Stimulated activated CD8-positive, alpha-beta memory T cell treated with anti-CD3 and anti-CD28 coated beads, Interleukin-15, amount 100 ng/mL, for 4 hours (primary cell): ENCODE results near the gene SMAD1.

Experiments
- DNase-seq, 2 donors: peaks; one replicate each; pipeline ENCODE4 v3.0.0-alpha.2; 2020; ENCODE audit warnings: low read depth in 2 of 2

SMAD1 gene

DNA sequence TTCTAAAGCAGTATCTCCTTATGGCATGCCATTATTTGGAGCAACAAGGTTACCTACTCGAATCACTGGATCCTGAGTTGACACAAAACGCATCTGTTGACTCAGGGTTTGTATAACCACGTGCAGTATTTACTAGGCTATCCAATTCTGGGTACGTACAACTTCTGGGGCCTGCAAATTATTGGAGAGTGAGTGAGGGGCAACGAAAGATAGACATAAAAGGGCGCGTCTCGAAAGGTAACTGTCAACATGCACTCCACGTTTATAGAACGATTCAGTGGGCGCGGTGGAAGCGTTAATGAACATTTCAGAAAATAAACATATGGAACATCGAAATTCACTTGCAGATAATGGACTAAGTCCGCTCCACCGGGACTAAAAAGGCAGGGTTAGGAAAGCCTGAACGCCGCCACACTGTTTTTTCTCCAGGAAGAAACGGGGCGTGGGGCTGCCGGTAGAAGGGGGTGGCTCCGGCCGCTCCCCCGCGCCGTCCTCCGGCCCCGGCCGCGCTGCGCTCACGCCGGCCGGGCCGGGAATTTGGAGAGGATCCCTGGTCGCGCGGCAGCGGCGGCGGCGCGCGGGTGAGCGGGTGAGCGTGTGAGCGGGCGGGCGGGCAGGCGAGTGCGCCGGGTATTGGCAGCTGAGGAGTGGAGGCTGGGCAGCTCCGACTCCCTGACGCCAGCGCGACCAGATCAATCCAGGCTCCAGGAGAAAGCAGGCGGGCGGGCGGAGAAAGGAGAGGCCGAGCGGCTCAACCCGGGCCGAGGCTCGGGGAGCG is at the start of gene SMAD1:
Gene SMAD1, plus strand, starts transcription at position 690 of the 778 bp plus-strand sequence. CDS start 32,761 bp downstream, outside the sequence.
- peak in 1 of 2 donors; percentile 2 for DNase-seq

DNA sequence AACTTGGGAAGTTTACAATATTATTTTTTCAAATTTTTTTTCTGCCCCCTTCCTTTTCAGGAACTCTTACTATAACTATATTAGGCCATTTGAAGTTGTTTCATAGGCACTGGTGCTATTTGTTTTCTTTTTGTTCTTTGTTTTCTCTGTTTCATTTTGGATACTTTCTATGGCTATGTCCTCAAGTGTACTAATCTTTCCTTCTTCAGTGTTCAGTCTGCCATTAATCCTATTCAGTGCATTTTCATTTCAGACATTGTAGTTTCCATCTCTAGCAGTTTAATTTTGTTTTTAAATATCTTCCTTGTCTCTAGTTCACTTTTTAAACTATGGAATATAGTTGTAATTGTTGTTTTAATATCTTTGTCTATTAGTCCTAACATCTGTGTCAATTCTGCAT is 48.0 kb upstream of the SMAD1 start:
- DNase-seq, result no peak

DNA sequence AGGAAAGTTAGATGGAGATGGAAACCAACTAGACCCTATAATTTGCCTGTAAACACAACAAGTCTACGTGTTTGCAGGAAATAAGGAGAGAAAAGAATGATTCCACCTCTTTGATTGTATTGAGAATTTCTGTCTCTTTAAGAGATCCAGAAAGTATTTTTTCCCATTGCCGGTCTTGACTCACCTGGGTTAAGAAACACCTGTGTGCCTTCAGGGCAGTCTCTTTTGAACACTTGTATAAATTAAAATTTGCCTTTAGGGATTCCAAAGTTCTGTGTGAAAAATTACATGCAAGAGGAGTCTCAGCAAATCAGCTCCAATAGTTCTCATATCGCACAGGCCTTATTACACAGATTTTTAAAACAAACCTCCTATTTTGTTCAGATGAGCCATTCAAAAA is 46.0 kb upstream of the SMAD1 start:
- no peak for DNase-seq

DNA sequence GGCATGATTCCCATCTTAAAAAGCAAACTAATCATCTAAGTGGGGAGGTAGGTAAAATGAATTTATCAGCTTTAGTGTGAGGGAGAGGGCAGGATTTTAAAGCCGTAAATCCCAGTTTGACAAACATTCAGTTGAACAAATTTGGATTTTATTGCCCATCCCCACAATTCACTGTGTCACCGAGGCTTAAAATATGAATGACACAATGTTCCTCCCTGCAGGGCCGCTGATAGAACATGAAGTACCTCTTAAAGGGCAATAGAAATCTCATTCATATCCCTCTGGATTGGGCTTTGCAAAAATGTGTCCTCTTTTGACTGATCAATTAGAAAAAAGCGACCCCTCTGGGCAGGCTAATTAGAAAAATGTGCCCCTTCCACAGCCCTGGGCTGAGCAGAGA is 45.5 kb upstream of the SMAD1 start:
- no peak for DNase-seq

DNA sequence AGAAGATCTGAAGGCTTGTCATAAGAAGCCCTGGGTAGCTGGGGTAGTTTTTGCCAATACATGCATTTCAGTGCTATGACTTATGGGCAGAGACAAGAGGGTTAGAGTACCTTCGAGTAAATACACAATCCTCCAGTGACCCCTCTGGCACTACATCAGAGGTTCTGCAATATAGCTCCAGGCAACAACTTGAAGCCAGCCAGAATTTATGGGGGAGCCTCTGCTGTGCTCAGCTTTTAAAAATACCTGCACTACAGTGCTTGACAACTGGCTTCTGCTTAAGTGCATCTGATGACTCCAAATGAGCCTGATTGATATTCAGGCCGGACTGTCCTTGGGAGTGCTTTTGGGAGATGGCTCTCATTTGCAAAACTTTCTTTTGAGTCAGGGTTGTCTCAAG is 44.9 kb upstream of the SMAD1 start:
- no peak for DNase-seq

DNA sequence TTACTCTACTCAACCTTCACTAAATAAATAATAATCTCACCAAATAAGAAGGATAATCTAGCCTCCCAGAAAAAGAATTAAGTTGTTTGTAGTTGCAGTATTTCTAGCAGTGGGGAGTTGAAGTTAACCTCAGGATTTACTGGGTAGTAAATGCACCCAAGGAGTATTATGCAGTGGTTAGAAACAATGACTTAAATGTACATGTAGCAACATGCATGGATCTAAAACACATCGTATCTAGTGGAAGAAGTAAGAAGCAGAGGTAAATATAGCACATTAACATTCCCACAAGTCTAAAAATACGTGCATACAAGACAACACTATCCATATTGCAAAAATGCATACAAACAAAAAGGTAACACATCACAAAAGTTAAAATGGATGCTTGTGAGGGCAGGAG is 44.2 kb upstream of the SMAD1 start:
- DNase-seq, result no peak

DNA sequence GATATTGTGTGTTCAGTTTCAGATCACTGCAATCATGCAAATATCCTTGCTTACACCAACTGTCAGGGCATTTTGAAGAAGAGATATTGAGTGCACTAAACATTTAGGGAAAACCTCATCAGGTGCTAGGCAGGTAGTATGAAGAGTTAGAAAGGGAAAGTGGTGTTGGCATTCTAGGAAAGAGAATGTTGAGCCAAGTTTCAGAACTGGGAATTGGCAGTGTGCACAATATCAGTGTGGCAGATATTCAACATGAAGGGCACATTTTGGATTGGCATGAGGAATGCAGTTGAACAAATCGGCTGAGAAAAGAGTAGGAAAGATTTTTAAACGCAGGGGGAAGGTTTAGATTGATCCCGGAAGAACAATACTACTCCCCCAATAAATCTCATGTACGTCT is 43.4 kb upstream of the SMAD1 start:
- DNase-seq, result no peak

DNA sequence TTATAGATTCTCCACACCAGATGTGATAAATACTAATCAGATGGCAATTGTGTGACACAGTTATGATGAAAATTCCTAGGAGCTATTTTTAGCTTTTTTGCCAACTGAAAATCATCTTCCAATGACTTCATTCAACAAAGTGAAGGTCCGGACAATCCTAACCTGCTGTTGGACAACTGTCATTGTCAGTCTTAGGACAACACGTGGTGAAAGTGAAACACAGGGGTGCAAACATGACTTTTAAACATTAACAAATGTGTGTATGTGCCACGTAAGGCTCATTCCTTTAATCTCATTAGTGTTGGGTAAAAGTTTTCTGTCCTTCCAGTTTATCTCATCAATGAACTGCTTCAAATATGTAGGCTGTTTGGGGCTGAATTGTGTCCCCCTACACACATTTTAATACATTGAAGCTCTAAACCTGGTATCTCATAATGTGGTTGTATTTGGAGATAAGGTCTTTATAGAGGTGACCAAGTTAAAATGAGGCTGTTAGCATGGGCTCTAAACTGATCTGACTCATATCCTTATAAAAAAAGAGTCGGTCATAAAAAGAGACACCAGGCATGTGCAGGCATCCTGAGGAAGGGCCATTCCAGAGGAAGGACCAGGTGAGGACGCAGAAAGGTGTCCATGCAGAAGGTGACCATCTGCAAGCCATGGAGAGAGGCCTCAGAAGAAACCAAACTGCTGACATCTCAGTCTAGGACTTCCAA is 41.2 kb upstream of the SMAD1 start:
- DNase-seq, result no peak

DNA sequence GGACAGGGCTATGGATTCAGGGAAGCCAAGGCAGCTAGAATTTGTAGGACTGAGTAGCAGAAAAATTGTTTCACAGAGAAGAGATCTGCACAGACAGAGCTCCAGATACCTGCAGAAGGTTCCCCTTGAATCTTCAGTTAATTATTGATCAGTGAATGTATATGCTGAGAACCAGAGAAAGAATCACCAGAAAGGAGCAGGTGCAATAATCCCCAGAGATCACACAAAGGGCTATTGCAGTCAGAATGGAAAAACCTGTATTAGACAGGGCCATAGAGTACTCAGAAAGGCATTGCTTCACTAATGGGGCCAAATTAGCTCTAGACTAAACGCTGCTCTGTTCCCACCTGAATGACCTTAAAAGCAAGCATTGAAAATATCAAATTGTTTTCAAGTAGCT is 35.5 kb upstream of the SMAD1 start:
- no peak for DNase-seq

DNA sequence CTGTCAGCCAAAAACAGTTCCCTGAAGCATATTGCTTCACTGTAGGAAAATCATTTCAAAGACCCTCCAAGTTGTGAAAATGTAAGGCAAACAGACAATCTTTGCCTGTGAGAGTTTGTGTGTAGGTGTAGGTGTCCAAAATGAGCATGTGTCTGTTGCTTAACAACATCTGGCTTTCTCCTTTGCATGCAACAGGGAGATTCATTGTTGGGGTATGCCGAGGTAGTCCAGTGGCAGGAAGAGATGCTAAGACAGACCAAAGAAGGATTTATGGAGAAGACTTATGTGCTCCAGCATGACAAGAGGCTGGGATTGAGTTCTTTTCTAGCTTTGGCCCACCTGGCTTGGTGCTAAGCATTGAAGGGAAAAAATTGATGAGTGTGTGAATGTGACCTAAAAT is 29.8 kb upstream of the SMAD1 start:
- DNase-seq, result no peak

DNA sequence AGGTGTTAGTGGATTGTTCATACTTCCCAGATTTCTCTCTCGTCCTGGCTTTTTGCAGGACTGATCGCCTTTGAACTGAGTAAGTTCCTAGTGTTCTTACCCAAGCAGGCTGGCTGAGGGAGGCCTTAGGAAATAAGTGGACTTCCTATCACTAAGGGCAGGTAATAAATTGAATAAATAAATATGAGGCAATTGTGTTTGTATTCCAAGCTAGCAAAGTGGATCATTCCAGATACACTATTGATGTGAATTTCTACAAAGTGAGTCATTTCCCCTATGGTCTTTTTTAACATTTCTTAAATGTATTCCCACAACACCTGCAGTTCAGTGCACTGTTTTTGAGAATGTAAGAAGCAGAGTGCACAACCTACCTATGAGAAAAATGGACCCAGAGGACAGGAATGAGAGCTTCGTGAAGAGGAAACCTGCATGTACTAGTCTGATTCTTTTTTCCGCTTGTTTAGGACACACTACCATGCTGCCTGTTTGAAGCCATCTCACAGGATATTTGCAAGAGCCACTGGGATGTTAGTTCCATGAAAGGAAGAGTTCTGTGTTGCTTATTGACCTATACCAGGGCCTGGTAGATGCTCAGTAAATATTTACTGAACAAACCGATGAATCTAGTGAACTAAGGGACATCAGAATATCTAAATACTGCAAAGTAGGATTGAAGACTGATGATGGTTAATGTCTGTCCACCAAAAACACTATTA is 29.0 kb upstream of the SMAD1 start:
- no peak for DNase-seq

DNA sequence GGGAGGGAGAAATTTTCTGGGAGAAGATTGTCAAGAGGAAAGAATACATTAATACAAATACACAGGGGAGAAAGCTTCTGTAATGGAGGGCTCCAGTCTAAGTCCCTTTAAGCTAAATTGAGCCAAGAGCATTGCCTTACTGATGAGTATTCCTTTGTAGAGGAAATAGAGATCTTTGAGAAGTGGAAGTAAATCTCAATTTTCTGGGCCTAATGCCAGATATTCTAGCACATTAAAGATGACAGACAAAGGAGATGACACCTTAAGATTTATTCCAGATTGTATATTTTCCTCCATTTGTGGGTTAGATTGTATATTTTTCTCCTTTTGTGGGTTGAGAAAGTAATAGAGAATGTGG is 28.5 kb upstream of the SMAD1 start:
- DNase-seq, result no peak

DNA sequence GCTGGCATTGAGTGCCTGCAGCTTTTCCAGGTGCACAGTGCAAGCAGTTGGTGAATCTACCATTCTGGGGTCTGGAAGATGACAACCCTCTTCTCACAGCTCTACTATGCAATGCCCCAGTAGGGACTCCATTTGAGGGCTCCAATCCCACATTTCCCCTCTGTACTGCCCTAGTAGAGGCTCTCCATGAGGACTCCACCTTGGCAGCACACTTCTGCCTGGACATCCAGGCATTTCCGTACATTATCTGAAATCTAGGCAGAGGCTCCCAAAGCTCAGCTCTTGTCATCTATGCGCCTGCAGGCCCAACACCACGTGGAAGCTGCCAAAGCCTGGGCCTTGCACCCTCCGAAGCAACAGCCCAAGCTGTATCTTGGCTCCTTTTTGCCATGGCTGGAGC is 8.4 kb upstream of the SMAD1 start:
- no peak for DNase-seq

DNA sequence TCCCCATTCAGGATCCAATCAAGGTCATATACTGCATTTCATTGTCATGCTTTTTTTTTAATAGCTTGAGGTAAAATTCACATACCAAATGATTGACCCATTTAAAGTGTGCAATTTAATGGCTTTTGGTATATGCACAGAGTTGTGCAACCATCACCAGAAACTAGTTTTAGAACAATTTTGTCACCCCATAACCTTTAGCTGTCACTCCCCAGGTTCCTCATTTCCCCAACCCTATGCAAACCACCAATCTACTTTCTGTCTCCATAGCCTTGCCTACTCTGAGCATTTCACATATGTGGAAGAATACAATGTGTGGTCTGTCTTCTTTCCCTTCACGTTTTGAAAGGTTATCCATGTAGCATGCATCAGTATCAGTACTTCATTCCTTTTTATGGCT is 1.4 kb upstream of the SMAD1 start:
- DNase-seq, result no peak

DNA sequence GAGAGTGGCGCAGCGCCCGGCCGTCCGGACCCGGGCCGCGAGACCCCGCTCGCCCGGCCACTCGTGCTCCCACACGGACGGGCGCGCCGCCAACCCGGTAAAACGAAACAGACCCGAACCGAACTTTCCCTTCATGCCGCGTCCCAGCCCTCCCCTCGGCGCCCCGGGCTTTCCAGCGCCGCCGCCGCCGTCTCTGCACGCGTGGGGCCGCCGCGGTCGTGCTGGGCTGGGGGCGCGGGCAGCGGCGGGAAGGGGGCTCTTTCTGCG is 222 bp downstream of the SMAD1 start:
- DNase-seq, result no peak

DNA sequence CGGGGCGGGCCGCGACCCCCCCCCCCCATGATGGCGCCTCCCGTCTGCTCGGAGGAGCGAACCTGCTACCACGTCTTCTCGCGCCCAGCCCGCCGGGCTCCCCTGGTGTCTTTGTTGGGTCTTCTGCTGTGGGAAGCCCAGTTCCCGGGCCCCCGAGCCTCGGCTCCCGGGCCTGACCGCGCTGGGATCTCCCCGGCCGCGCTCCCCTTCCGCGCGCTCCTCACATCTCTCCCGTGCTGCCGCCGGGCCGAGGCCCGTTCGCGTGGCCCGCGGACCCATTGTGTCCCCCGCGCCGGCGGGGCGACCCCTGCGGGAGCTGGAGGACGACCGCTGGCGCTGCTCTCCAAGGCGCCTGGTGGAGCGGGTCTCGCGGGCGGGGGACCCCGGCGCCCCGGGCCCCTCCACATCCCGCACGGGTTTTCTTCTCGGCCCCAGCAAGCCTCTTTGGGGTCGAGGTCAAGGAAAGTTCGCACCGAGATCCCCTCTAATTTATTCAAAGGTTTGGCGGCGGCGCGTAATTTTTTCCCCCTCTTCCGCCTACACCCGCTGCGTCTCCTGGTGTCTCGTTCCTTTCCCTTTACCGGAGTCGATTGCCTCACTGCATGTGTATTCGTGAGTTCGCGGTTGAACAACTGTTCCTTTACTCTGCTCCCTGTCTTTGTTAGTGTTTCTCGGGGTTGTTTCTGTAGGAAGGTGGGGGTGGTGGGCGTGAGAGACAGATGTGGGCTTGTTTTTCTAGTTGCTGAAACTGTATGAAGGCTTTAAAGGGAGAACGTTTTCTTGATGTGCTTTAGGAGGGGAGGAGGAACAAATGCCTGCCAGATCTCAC is 770 bp downstream of the SMAD1 start:
- peak; percentile 50 to 69 for DNase-seq

DNA sequence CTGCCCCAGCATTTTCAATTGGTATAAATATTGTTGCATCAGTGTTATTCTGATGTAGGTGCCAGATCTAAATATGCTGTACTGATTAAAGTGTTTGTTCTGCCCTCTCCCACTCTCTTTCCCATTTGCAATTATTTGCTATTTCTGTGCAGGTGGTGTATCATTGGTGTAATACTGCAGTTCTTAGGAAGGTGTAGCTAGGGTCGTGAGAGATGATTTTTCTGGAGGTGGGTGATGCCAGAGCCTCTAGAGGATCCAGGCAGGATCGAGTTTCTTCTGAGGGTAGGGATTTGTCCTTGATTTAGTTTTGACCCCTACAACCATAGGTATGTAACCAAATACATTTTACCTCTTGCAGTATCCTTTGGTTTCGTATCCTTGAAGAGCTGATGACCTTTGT is 1.9 kb downstream of the SMAD1 start:
- DNase-seq, result no peak

DNA sequence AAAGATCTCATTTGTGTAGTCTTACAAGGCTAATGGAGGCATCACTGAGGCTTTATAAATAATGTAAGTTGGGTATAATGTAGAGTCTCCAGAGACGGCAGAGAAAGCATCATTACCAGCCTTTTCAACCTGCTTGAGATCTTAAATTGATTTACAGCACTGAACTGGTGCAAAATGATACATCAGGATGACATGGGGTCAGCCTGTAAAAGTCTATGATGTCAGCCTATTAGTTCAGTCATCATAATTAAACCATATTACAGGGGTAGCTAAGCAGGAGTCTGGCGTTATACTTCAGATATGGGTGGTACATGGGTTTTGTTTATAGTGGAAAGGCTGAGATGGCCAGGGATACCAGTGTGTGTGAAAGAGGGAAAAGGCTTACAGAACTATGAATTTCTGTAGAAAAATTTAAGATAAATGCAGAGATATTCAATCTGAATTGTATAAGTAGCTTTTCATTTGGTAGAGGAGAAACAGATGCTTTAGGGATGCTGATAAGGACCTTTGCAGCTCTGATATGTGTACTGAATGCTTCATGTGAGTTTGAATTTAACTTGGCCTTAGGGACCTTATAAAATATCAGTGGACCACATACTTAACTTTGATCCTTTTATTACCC is 2.7 kb downstream of the SMAD1 start:
- no peak for DNase-seq

DNA sequence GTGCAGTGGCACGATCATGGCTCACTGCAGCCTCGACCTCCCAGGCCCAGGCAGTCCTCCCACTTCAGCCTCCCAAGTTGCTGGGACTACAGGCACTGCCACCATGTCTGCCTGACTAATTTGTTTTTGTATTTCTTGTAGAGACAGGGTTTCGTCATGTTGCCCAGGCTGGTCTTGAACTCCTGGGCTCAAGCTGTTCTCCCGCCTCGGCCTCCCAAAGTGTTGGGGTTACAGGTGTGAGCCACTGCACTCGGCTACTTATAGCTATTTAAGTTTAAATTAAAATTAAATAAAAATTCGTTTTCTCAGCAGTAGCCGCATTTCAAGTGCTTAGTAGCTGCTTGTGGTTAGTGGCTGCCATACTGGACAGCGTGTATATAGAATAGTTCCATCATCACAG is 3.5 kb downstream of the SMAD1 start:
- no peak for DNase-seq

DNA sequence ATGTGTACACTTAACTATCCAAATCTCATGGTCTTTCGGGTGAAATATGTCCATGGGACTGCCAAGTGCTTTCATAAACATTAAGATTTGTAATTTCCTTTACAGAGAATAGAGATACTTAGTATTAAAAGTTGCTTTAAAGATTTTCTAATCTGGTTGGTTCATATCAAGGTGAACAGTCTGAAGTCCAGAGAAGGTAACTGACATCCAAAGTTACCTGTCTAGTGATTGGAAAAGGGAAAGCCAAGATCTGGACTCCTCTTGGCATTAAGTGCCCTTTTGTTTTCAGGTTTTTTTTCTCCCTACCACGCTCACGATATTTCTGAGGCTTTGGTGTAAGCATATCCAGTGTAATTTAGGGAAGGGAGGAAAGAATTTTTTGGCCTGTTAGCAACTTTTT is 5.0 kb downstream of the SMAD1 start:
- no peak for DNase-seq

DNA sequence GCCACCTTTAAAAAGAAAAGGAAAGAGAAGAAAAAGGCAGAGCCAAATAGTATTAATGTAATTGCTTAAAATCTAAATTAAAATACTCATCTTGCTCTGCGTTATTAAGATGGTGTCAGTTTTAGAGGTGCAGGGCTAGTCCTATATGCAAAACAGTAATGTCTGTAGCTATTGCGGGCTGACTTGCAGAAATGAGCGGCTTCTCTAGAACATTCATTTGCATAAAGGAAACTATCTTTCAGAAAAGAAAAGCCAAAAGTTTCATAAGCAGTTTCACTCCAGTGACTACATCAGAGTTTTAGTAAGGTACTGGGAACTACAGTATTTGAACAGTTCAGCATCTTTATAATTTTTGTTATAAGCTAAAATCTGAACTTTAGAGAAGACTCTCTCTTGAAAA is 6.0 kb downstream of the SMAD1 start:
- no peak for DNase-seq

DNA sequence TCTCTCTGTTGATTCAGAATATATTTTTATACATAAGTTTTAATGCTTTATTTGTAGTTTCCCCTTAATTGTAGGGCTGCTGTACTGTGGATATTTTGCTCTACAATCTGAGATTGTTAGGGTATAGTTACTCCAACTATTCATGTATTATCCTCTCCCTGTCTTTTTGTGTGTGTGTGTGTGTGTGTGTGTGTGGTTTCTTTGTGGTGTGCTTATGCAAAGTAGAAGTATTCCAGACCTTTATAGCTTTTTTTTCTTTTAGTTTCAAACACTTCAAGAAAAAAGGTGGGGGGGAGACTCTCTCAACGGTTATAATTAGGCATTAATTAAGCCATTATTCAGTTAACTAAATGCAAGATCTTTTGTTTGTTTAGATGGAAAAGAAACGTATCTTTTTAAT is 6.7 kb downstream of the SMAD1 start:
- DNase-seq, result no peak
